Urinary bladder (tissue), 4 donors: ENCODE data around the gene GLRA3. TPM values are rescaled to one million over a fixed set of nuclear protein-coding genes. Genes with fewer than 3 reads are reported as not detected.

Source experiments
- DNase-seq: peaks from one replicate; pipeline ENCODE4 v3.0.0-alpha.2; 2015; ENCODE audit errors: extremely low spot score
- H3K27ac ChIP-seq: one replicate; pipeline ENCODE4 v1.5.1; 2013; ENCODE audit warnings: low read depth, mild to moderate bottlenecking, moderate library complexity
- H3K36me3 ChIP-seq: one replicate; pipeline ENCODE4 v1.6.1; 2013; ENCODE audit warnings: mild to moderate bottlenecking, moderate library complexity; ENCODE audit not compliant: insufficient read depth
- H3K4me1 ChIP-seq: one replicate; pipeline ENCODE4 v1.6.1; 2013; ENCODE audit warnings: mild to moderate bottlenecking, moderate library complexity; ENCODE audit not compliant: insufficient read depth
- H3K4me3 ChIP-seq: one replicate; pipeline ENCODE4 v1.5.1; 2013; ENCODE audit warnings: low read depth, low read length
- WGBS: extraction: QIAGEN DNeasy Blood & Tissue Kit; methylation state at CpG from one replicate; pipeline ENCODE4 v1.1.7; 2013; 5-methylcytosine and 5-hydroxymethylcytosine counted together
- polyA plus RNA-seq: library from polyadenylated mRNA; stranded (reverse); fragments of 200-250 nt; gene quantifications from one replicate; pipeline ENCODE4 v1.2.3, GENCODE V29; 2013
- total RNA-seq: library from RNA; depleted of rRNA; stranded (reverse); fragments of >200 nt; gene quantifications from one replicate; pipeline ENCODE4 v1.2.3, GENCODE V29; 2014
- donor health status: healthy with polysubstance abuse.
- donor health status: healthy.

GLRA3 gene
- total and polyA plus RNA-seq, 2 donors: 0.01 to 0.16 TPM

DNA sequence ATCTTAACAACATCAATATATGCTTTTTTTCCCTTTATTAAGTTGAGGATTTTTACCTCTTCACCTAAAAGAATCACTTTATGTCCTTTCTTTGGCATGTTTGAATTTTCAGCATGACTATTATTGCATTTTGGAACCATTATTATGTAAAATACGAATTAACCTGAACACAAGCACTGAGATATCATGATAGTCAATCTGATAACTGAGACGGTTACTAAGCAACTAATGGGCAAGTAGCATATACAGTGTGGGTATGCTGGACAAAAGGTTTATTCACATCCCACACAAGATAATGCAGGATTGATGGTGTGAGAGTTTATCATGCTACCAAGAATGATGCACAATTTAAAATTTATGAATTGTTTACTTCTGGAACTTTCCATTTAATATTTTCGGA, 24.6 kb upstream of the GLRA3 start:
- no peaks in the 10 kb centered on the region for H3K36me3 ChIP-seq
- no peak overlapping the region for H3K4me3 ChIP-seq
- H3K4me1 ChIP-seq: no peaks in the 10 kb centered on the region
- H3K27ac ChIP-seq: no peak overlapping the region
- DNase-seq: no peak
- WGBS: 52% methylated on average over 3 of the region's 3 CpGs

GRCh38 chr4:174848596-174848995, 19.5 kb upstream of the GLRA3 start:
- H3K4me1 ChIP-seq: no peaks in the 10 kb centered on the region
- H3K4me3 ChIP-seq: no peak overlapping the region
- no peak overlapping the region for H3K27ac ChIP-seq
- no peak for DNase-seq
- WGBS: 82% methylated on average over 2 of the region's 2 CpGs
- no peaks in the 10 kb centered on the region for H3K36me3 ChIP-seq

DNA sequence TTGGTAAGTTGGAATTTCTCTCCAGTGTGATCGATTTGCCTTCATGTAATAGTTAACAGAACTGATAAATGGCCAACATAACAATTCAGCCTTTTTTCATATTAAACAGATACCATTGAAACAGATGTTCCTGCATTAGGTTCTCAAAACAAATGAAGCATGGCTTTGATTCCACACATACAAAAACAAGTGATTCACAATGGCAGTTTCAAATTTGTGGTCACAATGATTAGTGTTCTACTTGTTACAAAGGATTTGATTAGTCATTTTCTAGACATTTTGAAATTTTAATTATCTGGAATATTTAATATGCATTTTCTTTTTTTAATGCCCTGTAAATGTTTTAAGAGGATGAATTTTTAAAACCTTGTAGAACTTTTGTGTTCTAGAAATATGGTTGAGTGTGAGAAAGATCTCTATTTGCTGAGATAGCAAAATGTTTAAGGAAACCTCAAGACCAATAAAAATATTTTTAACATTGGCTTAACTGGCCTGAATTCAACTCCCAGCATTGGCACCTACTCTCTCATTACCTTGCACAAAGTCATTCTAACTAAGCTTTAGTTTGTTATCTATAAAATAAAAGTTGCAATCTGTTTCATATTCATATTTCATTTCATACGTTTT, 18.9 kb upstream of the GLRA3 start:
- Histone ChIP-seq H3K36me3 (no peaks in the 10 kb centered on the region), H3K4me3 (no peak overlapping the region), H3K4me1 (no peaks in the 10 kb centered on the region), H3K27ac (no peak overlapping the region)
- whole genome bisulfite sequencing: 66% methylated on average over 2 of the region's 2 CpGs
- no peak for DNase-seq

DNA sequence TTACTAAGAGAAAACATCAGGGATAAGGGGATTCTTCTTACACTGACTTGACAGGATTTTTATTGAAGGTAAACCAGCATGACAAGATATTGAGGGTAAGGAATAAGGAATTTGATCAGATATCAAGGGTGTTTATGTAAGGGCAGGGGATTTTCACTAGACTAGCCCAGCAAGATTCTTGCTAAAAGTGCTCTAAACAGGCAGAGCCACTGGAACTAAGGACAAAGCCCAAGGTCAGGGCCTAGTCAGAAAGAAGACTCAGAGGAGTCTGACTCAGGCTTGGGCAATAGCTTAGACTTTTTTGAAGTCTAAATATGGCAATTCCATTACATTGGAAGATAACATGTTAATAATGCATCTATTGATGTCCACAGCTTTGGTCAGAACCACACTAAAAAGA, 6.5 kb upstream of the GLRA3 start:
- Histone ChIP-seq H3K4me1 (no peaks in the 10 kb centered on the region), H3K36me3 (no peaks in the 10 kb centered on the region), H3K4me3 (no peak overlapping the region), H3K27ac (no peak overlapping the region)
- no peak for DNase-seq

DNA sequence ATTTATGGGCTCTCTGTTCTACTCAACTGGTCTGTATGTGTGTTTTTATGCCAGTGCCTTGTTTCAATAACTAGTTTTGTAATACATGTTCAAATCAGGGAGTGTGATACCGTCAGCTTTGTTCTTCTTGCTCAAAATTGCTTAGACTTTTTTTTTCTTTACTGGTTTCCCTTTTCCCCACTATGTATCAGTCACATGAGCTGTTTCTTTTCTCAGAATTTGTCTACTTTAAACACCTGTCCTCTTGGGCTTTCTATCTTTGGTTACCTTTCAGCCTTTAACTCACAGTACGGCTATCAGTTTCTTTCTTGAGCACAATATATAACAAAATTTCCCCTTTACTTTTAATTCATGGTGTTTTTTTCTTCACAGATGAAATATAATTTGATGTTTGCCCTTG, 5.4 kb upstream of the GLRA3 start:
- WGBS: 90% methylated on average over 2 of the region's 2 CpGs
- H3K4me1 ChIP-seq: no peaks in the 10 kb centered on the region
- no peaks in the 10 kb centered on the region for H3K36me3 ChIP-seq
- H3K4me3 ChIP-seq: no peak overlapping the region
- no peak for DNase-seq
- no peak overlapping the region for H3K27ac ChIP-seq

DNA sequence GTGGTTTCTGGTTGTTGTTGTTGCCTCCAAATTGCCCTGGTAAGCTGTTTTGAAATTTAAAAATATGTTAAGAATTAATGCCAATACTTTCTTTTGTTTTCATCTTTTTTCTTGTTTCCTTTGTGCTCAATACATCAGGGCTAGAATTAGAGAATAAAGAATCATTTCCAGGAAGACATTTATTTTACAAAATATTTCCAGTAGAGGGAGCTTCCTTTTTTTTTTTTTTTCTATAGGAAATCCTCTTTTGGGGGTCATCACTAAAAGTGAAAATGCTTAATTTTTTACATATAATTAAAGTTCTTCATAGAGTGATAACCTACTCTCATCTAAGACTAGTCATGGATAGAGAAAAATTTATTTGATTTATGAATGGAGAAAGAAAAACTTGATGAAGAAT, 2.4 kb downstream of the GLRA3 start:
- DNase-seq: no peak
- H3K36me3 ChIP-seq: no peaks in the 10 kb centered on the region
- no peak overlapping the region for H3K4me3 ChIP-seq
- no peak overlapping the region for H3K27ac ChIP-seq
- no peaks in the 10 kb centered on the region for H3K4me1 ChIP-seq

DNA sequence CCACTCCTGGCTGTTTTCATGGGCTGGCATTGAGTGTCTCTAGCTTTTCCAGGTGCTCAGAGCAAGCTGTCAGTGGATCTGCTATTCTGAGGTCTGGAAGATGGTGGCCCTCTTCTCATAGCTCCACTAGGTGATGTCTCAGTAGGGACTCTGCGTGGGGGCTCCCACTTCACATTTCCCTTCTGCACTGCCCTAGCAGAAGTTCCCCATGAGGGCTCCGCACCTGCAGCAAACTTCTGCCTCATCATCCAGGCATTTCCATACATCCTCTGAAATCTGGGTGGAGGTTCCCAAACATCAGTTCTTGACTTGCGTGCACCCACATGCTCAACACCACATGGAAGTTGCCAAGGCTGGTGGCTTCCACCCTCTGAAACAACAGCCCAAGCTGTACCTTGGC, 13.8 kb downstream of the GLRA3 start:
- H3K36me3 ChIP-seq: no peaks in the 10 kb centered on the region
- 88% methylated on average over 3 of the region's 3 CpGs for WGBS
- H3K4me3 ChIP-seq: no peak overlapping the region
- H3K27ac ChIP-seq: no peak overlapping the region
- no peak for DNase-seq
- no peaks in the 10 kb centered on the region for H3K4me1 ChIP-seq

DNA sequence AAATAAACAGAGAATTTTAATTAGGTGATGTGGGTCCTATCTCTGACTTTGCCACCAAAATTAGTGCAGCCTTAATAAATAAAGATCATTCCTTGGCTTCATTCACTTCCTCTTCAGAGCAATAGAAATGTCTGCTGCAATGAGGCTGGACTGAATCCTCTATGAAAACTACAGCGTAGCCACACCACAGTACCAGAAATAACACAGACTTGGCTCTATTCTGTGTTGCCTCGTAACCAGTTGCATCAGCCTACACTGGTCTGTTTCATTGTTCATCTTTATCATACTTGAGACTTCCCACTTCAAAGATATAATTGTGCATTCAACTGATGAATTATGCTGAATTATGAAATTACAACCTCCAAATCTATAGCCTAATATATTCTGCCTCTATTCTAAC, 15.8 kb downstream of the GLRA3 start:
- Histone ChIP-seq H3K36me3 (no peaks in the 10 kb centered on the region), H3K4me3 (no peak overlapping the region), H3K4me1 (no peaks in the 10 kb centered on the region), H3K27ac (no peak overlapping the region)
- 80% methylated on average over 2 of the region's 2 CpGs for WGBS
- no peak for DNase-seq

- WGBS: 47% methylated on average over 2 of the region's 2 CpGs
- Histone ChIP-seq H3K36me3 (no peaks in the 10 kb centered on the region), H3K4me1 (no peaks in the 10 kb centered on the region), H3K4me3 (no peak overlapping the region), H3K27ac (no peak overlapping the region)
- no peak for DNase-seq
These were observed 18.2 kb downstream of the GLRA3 start for GRCh38 chr4:174810834-174811233.

DNA sequence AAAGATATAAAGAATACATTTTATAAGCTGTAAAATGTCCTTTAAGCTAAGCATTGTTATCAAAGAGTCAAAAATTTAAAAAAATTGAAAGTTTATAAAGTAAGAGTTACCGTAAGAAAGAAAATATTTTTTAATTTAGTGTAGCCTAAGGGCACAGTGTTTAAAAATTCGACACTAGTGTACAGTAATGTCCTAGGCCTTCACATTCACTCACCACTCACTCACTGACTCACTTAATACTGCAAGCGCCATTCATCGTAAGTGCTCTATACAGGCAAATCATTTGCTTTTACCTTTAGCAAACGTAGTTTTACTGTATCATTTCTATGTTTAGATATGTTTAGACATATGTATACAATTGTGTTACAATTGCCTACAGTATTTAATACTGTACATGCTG, 20.2 kb downstream of the GLRA3 start:
- no peak for DNase-seq
- no peaks in the 10 kb centered on the region for H3K4me1 ChIP-seq
- no peaks in the 10 kb centered on the region for H3K36me3 ChIP-seq
- no peak overlapping the region for H3K27ac ChIP-seq
- WGBS: 74% methylated on average over 5 of the region's 5 CpGs
- no peak overlapping the region for H3K4me3 ChIP-seq

- 92% methylated on average over 2 of the region's 2 CpGs for WGBS
- DNase-seq: no peak
- H3K36me3 ChIP-seq: no peaks in the 10 kb centered on the region
- H3K4me3 ChIP-seq: no peak overlapping the region
- no peaks in the 10 kb centered on the region for H3K4me1 ChIP-seq
- H3K27ac ChIP-seq: no peak overlapping the region
These were observed 20.9 kb downstream of the GLRA3 start for GRCh38 chr4:174808119-174808518.

DNA sequence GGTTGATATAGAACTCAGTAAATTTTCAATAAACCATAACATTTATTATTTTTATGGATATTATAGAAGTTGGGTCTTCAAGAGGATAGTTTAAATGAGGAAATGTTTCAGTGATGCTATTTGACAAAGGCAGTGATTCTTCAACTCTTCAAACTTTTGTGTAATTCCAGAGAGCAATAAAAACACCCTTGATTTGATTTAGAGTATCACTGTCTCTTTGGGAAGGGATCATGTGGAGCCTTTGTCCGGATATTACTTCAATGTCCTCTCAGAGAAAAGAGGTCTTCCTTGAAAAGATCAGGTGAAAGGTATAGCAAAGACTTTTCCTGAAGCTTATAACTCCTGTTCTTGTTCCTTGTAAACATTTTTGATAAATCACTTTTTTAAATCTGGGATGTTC, 23.3 kb downstream of the GLRA3 start:
- Histone ChIP-seq H3K4me3 (no peak overlapping the region), H3K4me1 (no peaks in the 10 kb centered on the region), H3K36me3 (no peaks in the 10 kb centered on the region), H3K27ac (no peak overlapping the region)
- no peak for DNase-seq
- WGBS: 85% methylated on average over 1 of the region's 1 CpG

- Histone ChIP-seq H3K27ac (no peak overlapping the region), H3K4me3 (no peak overlapping the region), H3K36me3 (no peaks in the 10 kb centered on the region), H3K4me1 (no peaks in the 10 kb centered on the region)
- DNase-seq: no peak
- WGBS: 40% methylated on average over 3 of the region's 3 CpGs
These were observed 34.4 kb downstream of the GLRA3 start for GRCh38 chr4:174794543-174795094.

GRCh38 chr4:174789657-174790056, 39.4 kb downstream of the GLRA3 start:
- Histone ChIP-seq H3K4me3 (no peak overlapping the region), H3K27ac (no peak overlapping the region), H3K36me3 (no peaks in the 10 kb centered on the region), H3K4me1 (no peaks in the 10 kb centered on the region)
- no peak for DNase-seq
